Fibroblast of lung (primary cell): ENCODE data around the gene CNPPD1.

Experiments
- CTCF ChIP-seq, 2 donors: IDR thresholded peaks in 1 of 2; conservative IDR thresholded peaks in 1 of 2; 1 replicate in 1 of 2; 2 replicates in 1 of 2; pipeline ENCODE4 v1.5.1; 2011 to 2012; ENCODE audit warnings: low read length in 2 of 2, control low read depth in 1 of 2, inconsistent platforms in 1 of 2, low read depth in 1 of 2, mild to moderate bottlenecking in 1 of 2
- EZH2 ChIP-seq: IDR thresholded peaks from 2 replicates; pipeline ENCODE4 v1.5.1; 2012; ENCODE audit warnings: low read length, control low read depth, mild to moderate bottlenecking; ENCODE audit errors: missing control alignments

- TF ChIP-seq CTCF (conservative IDR thresholded peaks at IDR 0.05 in 1 of 2, IDR thresholded peaks at IDR 0.05 in 1 of 2; ENCODE audit: low read depth in 1 of 2, low read length in 2 of 2) (no peak), EZH2 (no peak)
Measured at GRCh38 chr2:219220652-219221402, 44.1 kb upstream of the CNPPD1 start.
